B cell (primary cell): Measurements from ENCODE around the gene CYB5D1. TPM values are rescaled to one million over a fixed set of nuclear protein-coding genes. Genes with fewer than 3 reads are reported as not detected.
A peak's percentile ranks its signal among the peaks of the same experiment; 100 is the strongest.

Source experiments
- ATAC-seq: fragments of 200-7000 bp; cut with Tn5 transposase; one replicate; pipeline ENCODE4 v1.10.0; 2021; ENCODE audit warnings: low read depth, mild to moderate bottlenecking, moderate number of reproducible peaks, moderate library complexity
- CTCF ChIA-PET: fragments of 350-600 bp; sonication (Branson Sonifier 250); formaldehyde crosslinking; loops from one replicate; lab custom pipeline; 2021; ENCODE audit warnings: antibody characterized with exemption, inconsistent platforms; lab: Charles Lee
- POLR2A ChIA-PET: fragments of 350-600 bp; sonication (Branson Sonifier 250); formaldehyde crosslinking; loops from one replicate; lab custom pipeline; 2021; ENCODE audit warnings: antibody characterized with exemption; lab: Charles Lee
- DNase-seq: peaks from one replicate; pipeline ENCODE4 v3.0.0; 2013
- H2AFZ ChIP-seq: 2 replicates; pipeline ENCODE4 v1.6.1; 2012; ENCODE audit warnings: mild to moderate bottlenecking, low read depth, low read length; ENCODE audit not compliant: insufficient read depth, poor library complexity, severe bottlenecking
- H3K27ac ChIP-seq, 2 donors: 1 replicate in 1 of 2; 2 replicates in 1 of 2; pipeline ENCODE4 v1.5.1; 2012 to 2013; ENCODE audit warnings: low read length in 2 of 2, mild to moderate bottlenecking in 2 of 2, moderate library complexity in 1 of 2
- H3K27me3 ChIP-seq, 4 experiments: fragments of 200-600 bp in 1 of 4; sonication (generic) in 1 of 4; replicated peaks in 1 of 4; 1 replicate in 2 of 4; 2 replicates in 2 of 4; pipeline versions ENCODE4 v1.6.1 to v1.7.0; 2013 to 2016; ENCODE audit warnings: low read length in 3 of 4, mild to moderate bottlenecking in 2 of 4, mixed read lengths in 1 of 4, moderate library complexity in 1 of 4; ENCODE audit not compliant: insufficient read depth in 4 of 4, control insufficient read depth in 3 of 4; ENCODE audit errors: control extremely low read depth in 1 of 4
- H3K36me3 ChIP-seq, 2 experiments: replicated peaks in 1 of 2; 1 replicate in 1 of 2; 2 replicates in 1 of 2; pipeline versions ENCODE4 v1.6.1 to v1.7.1; 2013; ENCODE audit warnings: low read length in 1 of 2; ENCODE audit not compliant: insufficient read depth in 2 of 2, control insufficient read depth in 1 of 2; ENCODE audit errors: control extremely low read depth in 1 of 2, extremely low read depth in 1 of 2
- H3K4me1 ChIP-seq, 2 donors: fragments of 200-600 bp in 1 of 2; sonication (generic) in 1 of 2; 1 replicate in 1 of 2; 2 replicates in 1 of 2; pipeline versions ENCODE4 v1.5.1 to v1.6.1; 2013 to 2017; ENCODE audit warnings: low read length in 2 of 2; ENCODE audit not compliant: control insufficient read depth in 2 of 2, insufficient read depth in 2 of 2
- H3K4me2 ChIP-seq: replicated peaks from 2 replicates; pipeline ENCODE3; 2012; ENCODE audit warnings: mild to moderate bottlenecking, low read depth, low read length; ENCODE audit not compliant: poor library complexity, severe bottlenecking
- H3K4me3 ChIP-seq, 5 experiments: fragments of 200-600 bp in 1 of 5; sonication (generic) in 1 of 5; 1 replicate in 3 of 5; 2 replicates in 2 of 5; pipeline versions ENCODE4 v1.5.1 to v1.7.0; 2011 to 2016; ENCODE audit warnings: low read length in 4 of 5, mild to moderate bottlenecking in 4 of 5, low read depth in 2 of 5, control low read depth in 1 of 5, moderate library complexity in 1 of 5; ENCODE audit not compliant: insufficient read depth in 1 of 5; ENCODE audit errors: control extremely low read depth in 1 of 5, extremely low read depth in 1 of 5
- H3K79me2 ChIP-seq: fragments of 200-600 bp; sonication (generic); one replicate; pipeline ENCODE4 v1.6.0; 2016; ENCODE audit warnings: low read length; ENCODE audit not compliant: control insufficient read depth, insufficient read depth
- H3K9ac ChIP-seq: fragments of 200-600 bp; sonication (generic); 2 replicates; pipeline ENCODE4 v1.6.1; 2017; ENCODE audit warnings: mild to moderate bottlenecking, low read length, moderate library complexity
- H3K9me3 ChIP-seq, 3 donors: one replicate each; pipeline versions ENCODE4 v1.6.1 to v1.7.1; 2013; ENCODE audit warnings: low read length in 2 of 3; ENCODE audit not compliant: control insufficient read depth in 2 of 3, insufficient read depth in 1 of 3; ENCODE audit errors: control extremely low read depth in 1 of 3
- H4K20me1 ChIP-seq: 2 replicates; pipeline ENCODE4 v1.6.0; 2012; ENCODE audit warnings: mild to moderate bottlenecking, low read length; ENCODE audit not compliant: insufficient read depth, control insufficient read depth, poor library complexity, severe bottlenecking
- H3K27ac Mint-ChIP-seq: one replicate; pipeline ENCODE4 v1.8.0; 2021; ENCODE audit warnings: mixed read lengths
- H3K27me3 Mint-ChIP-seq: one replicate; pipeline ENCODE4 v1.8.0; 2021; ENCODE audit warnings: mixed read lengths
- H3K4me1 Mint-ChIP-seq: one replicate; pipeline ENCODE4 v1.8.0; 2021; ENCODE audit warnings: mixed read lengths
- H3K4me3 Mint-ChIP-seq: one replicate; pipeline ENCODE4 v1.8.0; 2021; ENCODE audit warnings: mixed read lengths
- H3K9me3 Mint-ChIP-seq: one replicate; pipeline ENCODE4 v1.8.0; 2022; ENCODE audit warnings: mixed read lengths; ENCODE audit not compliant: insufficient read depth
- EZH2 ChIP-seq: IDR thresholded peaks from 2 replicates; pipeline ENCODE4 v1.6.1; 2012; ENCODE audit warnings: borderline replicate concordance, low read depth, mild to moderate bottlenecking, moderate library complexity, low read length; ENCODE audit not compliant: insufficient read depth, poor library complexity, severe bottlenecking
- WGBS: methylation state at CpG from one replicate; pipeline ENCODE4 v1.1.5; 2013; ENCODE audit warnings: missing lambda C conversion rate; ENCODE audit not compliant: insufficient coverage; 5-methylcytosine and 5-hydroxymethylcytosine counted together
- intact Hi-C: fragments of 100-400 bp; cut with micrococcal nuclease; formaldehyde crosslinking; loops from one replicate; pipeline ENCODE4 v1.10.0; 2022
- polyA plus RNA-seq: library from polyadenylated mRNA; depleted of rRNA; stranded (reverse); fragments of >200 nt; gene quantifications from 2 replicates; pipeline ENCODE4 v1.2.3, GENCODE V29; 2012
- total RNA-seq, 2 donors: library from RNA; stranded (reverse); fragments of 120-200 nt in 1 of 2; gene quantifications; 1 replicate in 1 of 2; 2 replicates in 1 of 2; pipeline versions ENCODE4 v1.2.3 to v1.2.4, GENCODE V29; 2013 to 2022
- TF ChIP-seq, protein P1 (sequence below): fragments of 200-600 bp; IDR thresholded peaks from one replicate; pipeline ENCODE4 v1.8.0; 2022; ENCODE audit warnings: antibody characterized with exemption, mild to moderate bottlenecking

The CYB5D1 gene
- total and polyA plus RNA-seq, 2 donors (not counting 1 experiment from before 2014, with no cell fraction given), result 6.3 to 10.2 TPM

DNA sequence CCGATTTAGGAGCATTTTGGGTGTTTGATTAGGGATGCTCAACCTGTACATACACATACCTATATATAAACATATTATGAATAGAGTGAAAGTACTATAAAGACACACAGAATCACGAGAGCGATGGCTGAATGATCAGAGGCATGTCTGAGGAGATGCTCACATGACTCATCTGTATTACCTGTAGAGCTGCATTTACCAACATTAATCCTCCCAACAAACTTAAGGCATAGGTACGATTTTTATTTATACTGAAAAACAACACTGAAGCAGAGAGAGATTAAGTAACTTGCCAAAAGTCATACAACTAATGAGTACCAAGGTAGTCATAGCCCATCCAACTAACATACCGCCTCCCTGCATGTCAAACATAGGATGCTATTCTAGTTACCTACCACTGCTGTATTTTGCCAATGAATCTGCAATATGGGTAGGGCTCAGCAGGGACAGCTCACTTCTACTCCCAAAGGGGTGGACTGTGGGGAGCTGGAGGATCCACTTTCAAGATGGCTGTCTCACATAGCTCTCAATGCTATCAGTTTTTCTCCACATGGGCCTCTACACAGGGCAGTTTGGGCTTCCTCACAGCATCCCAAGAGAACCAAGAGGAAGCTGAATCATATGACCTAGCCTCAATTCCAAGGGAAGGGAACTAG is 7.3 kb downstream of the CYB5D1 start:
- ATAC-seq (no peak), DNase-seq (no peak)
- H3K27me3 Mint-ChIP-seq, result no peaks in the 10 kb centered on the region
- H3K27ac Mint-ChIP-seq, result peak overlapping the region; percentile 5
- 100% methylated on average over 1 of the region's 5 CpGs for WGBS
- peaks cover 11% of the 10 kb centered on the region for H3K4me1 Mint-ChIP-seq
- Histone ChIP-seq H3K9ac (no peak overlapping the region), H3K9me3 (no peaks in the 10 kb centered on the region), H2AFZ (no peak overlapping the region), H3K4me1 (peaks cover 5 to 8% of the 10 kb centered on the region in 2 donors), H4K20me1 (no peaks in the 10 kb centered on the region), H3K79me2 (peaks cover 11% of the 10 kb centered on the region), H3K27ac (no peak overlapping the region), H3K4me3 (no peak overlapping the region), H3K27me3 (no peaks in the 10 kb centered on the region), H3K36me3 (peaks cover 1 to 4% of the 10 kb centered on the region in 2 experiments), H3K4me2 (no peak overlapping the region)
- TF ChIP-seq, protein P1, sequence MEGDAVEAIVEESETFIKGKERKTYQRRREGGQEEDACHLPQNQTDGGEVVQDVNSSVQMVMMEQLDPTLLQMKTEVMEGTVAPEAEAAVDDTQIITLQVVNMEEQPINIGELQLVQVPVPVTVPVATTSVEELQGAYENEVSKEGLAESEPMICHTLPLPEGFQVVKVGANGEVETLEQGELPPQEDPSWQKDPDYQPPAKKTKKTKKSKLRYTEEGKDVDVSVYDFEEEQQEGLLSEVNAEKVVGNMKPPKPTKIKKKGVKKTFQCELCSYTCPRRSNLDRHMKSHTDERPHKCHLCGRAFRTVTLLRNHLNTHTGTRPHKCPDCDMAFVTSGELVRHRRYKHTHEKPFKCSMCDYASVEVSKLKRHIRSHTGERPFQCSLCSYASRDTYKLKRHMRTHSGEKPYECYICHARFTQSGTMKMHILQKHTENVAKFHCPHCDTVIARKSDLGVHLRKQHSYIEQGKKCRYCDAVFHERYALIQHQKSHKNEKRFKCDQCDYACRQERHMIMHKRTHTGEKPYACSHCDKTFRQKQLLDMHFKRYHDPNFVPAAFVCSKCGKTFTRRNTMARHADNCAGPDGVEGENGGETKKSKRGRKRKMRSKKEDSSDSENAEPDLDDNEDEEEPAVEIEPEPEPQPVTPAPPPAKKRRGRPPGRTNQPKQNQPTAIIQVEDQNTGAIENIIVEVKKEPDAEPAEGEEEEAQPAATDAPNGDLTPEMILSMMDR, result no peak
- no peak for TF ChIP-seq EZH2
- H3K4me3 Mint-ChIP-seq, result no peak overlapping the region
- no peaks in the 10 kb centered on the region for H3K9me3 Mint-ChIP-seq
- ChIA-PET CTCF (interaction anchor here (0.7 to 8.6 kb wide), 12 partner anchors 9 to 194 kb away, joined by 3 to 144 read pairs (median 6); partner anchors contain the start of gene RNF227), POLR2A (interaction anchor here (0.7 kb wide), 1 partner anchor 346 kb away, joined by 3 read pairs; no protein-coding TSS in a partner anchor)
- intact Hi-C loops, result no loop called here

DNA sequence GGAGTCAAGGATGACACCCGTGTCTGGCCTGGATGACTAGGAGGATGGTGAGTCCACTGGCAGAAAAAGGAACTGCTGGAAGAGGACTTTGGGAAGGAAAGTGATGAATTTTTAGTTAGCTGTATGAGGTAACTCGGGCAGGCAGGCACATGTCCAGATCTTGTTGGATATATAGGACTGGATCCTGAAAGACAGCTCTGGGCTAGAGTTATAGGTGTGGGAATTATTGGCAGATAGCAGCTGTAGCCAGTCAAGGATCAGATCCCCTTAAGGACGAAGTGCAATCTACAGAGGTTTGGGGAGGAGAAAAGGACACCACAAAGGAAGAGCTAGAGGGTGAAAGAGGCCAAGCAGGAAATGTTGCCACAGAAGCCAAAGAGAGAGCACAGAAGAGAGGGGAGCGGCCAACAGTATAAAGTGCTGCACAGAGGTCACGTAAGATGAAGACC is 10.1 kb downstream of the CYB5D1 start:
- Histone ChIP-seq H3K27ac (no peak overlapping the region), H3K4me3 (no peak overlapping the region)
- intact Hi-C loops, result no loop called here

More for the DNA sequence above, 10.1 kb downstream of the CYB5D1 start:
- H3K27me3 Mint-ChIP-seq, result no peaks in the 10 kb centered on the region
- peaks cover 8% of the 10 kb centered on the region for H3K4me1 Mint-ChIP-seq
- no peaks in the 10 kb centered on the region for H4K20me1 ChIP-seq
- ATAC-seq (no peak), DNase-seq (no peak)
- 25% methylated on average over 4 of the region's 5 CpGs for WGBS
- no peaks in the 10 kb centered on the region for H3K27me3 ChIP-seq
- no peaks in the 10 kb centered on the region for H3K9me3 Mint-ChIP-seq
- ChIA-PET CTCF (interaction anchor here (0.8 to 2.2 kb wide), 4 partner anchors 9 to 122 kb away, joined by 3 to 11 read pairs (median 4); no protein-coding TSS in a partner anchor), POLR2A (interaction anchor here (0.6 kb wide), 1 partner anchor 12 kb away, joined by 8 read pairs; no protein-coding TSS in a partner anchor)
- peaks cover 5% of the 10 kb centered on the region in 2 donors for H3K4me1 ChIP-seq
- H3K4me2 ChIP-seq, result no peak overlapping the region
- H3K36me3 ChIP-seq, result peaks cover 1 to 4% of the 10 kb centered on the region in 2 experiments
- H3K79me2 ChIP-seq, result peaks cover 11% of the 10 kb centered on the region
- no peak overlapping the region for H2AFZ ChIP-seq
- no peaks in the 10 kb centered on the region for H3K9me3 ChIP-seq
- TF ChIP-seq, protein P1, result no peak
- H3K9ac ChIP-seq, result no peak overlapping the region
- H3K4me3 Mint-ChIP-seq, result no peak overlapping the region
- no peak overlapping the region for H3K27ac Mint-ChIP-seq
